Heart right ventricle (tissue), 16 donors: ENCODE measurements around the gene MGST3. TPM values are rescaled to one million over a fixed set of nuclear protein-coding genes. Genes with fewer than 3 reads are reported as not detected.
"Not testable (repeated sequence)": the region's sequence is repeated elsewhere in the genome, so short reads cannot be mapped to it uniquely, and the experiment has no call there.

Experiments
- ATAC-seq, 8 donors: fragments of 200-7000 bp; cut with Tn5 transposase; one replicate each; pipeline ENCODE4 v1.9.1; 2020; ENCODE audit warnings: mild to moderate bottlenecking in 8 of 8, moderate library complexity in 8 of 8, moderate number of reproducible peaks in 1 of 8
- DNase-seq, 2 donors: peaks; one replicate each; pipeline ENCODE4 v3.0.0-alpha.2; 2020
- H3K27ac ChIP-seq, 10 donors: fragments of 200-600 bp; sonication (generic) in 2 of 10; one replicate each; pipeline versions ENCODE4 v1.5.0 to v1.8.0; 2020 to 2022; ENCODE audit warnings: mild to moderate bottlenecking in 3 of 10
- H3K27me3 ChIP-seq, 7 donors: fragments of 200-600 bp; one replicate each; pipeline ENCODE4 v1.8.0; 2021 to 2022; ENCODE audit warnings: mild to moderate bottlenecking in 2 of 7
- H3K36me3 ChIP-seq, 9 donors: fragments of 200-600 bp; sonication (generic) in 1 of 9; one replicate each; pipeline versions ENCODE4 v1.5.0 to v1.8.0; 2020 to 2022; ENCODE audit warnings: mild to moderate bottlenecking in 2 of 9
- H3K4me1 ChIP-seq, 9 donors: fragments of 200-600 bp; sonication (generic) in 1 of 9; one replicate each; pipeline versions ENCODE4 v1.5.0 to v1.8.0; 2020 to 2022; ENCODE audit warnings: mild to moderate bottlenecking in 4 of 9
- H3K4me3 ChIP-seq, 10 donors: fragments of 200-600 bp; sonication (generic) in 2 of 10; one replicate each; pipeline versions ENCODE4 v1.5.0 to v1.8.0; 2020 to 2022; ENCODE audit warnings: mild to moderate bottlenecking in 7 of 10, moderate library complexity in 2 of 10
- H3K9me3 ChIP-seq, 11 donors: fragments of 200-600 bp in 10 of 11; sonication (generic) in 2 of 11; one replicate each; pipeline versions ENCODE4 v1.5.0 to v1.8.0; 2013 to 2022; ENCODE audit warnings: mild to moderate bottlenecking in 2 of 11, control low read depth in 1 of 11, moderate library complexity in 1 of 11
- CTCF ChIP-seq, 9 donors: fragments of 200-600 bp; sonication (generic) in 2 of 9; IDR thresholded peaks; one replicate each; pipeline versions ENCODE4 v1.5.0 to v1.8.0; 2021 to 2022; ENCODE audit warnings: antibody characterized with exemption in 9 of 9, mild to moderate bottlenecking in 5 of 9, moderate library complexity in 1 of 9
- WGBS, 2 donors: extraction: QIAGEN DNeasy Blood & Tissue Kit; methylation state at CpG; one replicate each; pipeline ENCODE4 v1.1.7; 2013; ENCODE audit warnings: inconsistent platforms in 1 of 2; 5-methylcytosine and 5-hydroxymethylcytosine counted together
- intact Hi-C, 10 donors: fragments of 100-400 bp; cut with DNase I; formaldehyde crosslinking; loops; one replicate each; pipeline versions ENCODE4 v1.11.1 to v1.14.2; 2022
- polyA plus RNA-seq, 2 donors: library from polyadenylated mRNA; stranded (reverse); fragments of 200-250 nt; gene quantifications; one replicate each; pipeline ENCODE4 v1.2.3, GENCODE V29; 2013
- total RNA-seq, 10 donors: library from RNA; stranded (reverse); fragmentation: NEBNext Ultra II Directional in 3 of 10; extraction: Animal tissue kit (Norgen Biotek cat#: 25700) in 3 of 10; gene quantifications; one replicate each; pipeline versions ENCODE4 v1.2.1 to v1.2.4, GENCODE V29; 2021 to 2023
- donor health status: Arrhythmogenic right ventricular cardiomyopathy.
- donor health status: ischemic (EF 13 %, LVEDD 7.1; RV severe dilation, severe dysfunction).
- donor health status: healthy with polysubstance abuse.
- donor health status: DM: no; HTN: yes; CAD: no.
- donor health status: DM: no; HTN: no; CAD: no.
- donor health status: ischemic (EF 25% LVEDD 6.9; RV normal size, moderate dysfunction).
- donor health status: ischemic (EF 25% LVEDD 5.7; RV mildly dilated, moderate dysfunction).
- donor health status: healthy.
- donor health status: DM: yes; HTN: yes; CAD: no.
- donor health status: Ischemic cardiomyopathy.
- donor health status: ischemic (EF 35%, LVEDD 5.7; RV mildly dilated, moderate dysfunction).
- donor health status: nonischemic (EF 11% LVEDD 7.7; RV severe dilation, severe dysfunction).
- donor health status: DM: yes; HTN: yes; CAD: no.
- donor health status: PGD.
- donor health status: ischemic (EF 29% LVEDD 5.4; RV normal size, mild dysfunction).
- donor health status: nonischemic (EF 23%, LVEDD 6.1; RV moderate dilation, normal function).

The MGST3 gene
- total and polyA plus RNA-seq, 12 donors = 425 to 1,002 (median 838) TPM

- DNase-seq (no peak), ATAC-seq (no peak)
- Histone ChIP-seq H3K27ac (peak overlapping the region in 2 of 10 donors; percentile 2 to 3), H3K4me1 (peaks cover 4 to 82% (median 70%) of the 10 kb centered on the region in 9 donors), H3K9me3 (no peaks in the 10 kb centered on the region), H3K4me3 (no peak overlapping the region), H3K27me3 (no peaks in the 10 kb centered on the region), H3K36me3 (peaks cover 0 to 47% (median 0%) of the 10 kb centered on the region in 9 donors)
- intact Hi-C loops = loop anchor here in 1 of 10 donors (10.0 kb wide), 1 partner anchor 129 kb away; the partner anchor contains the start of gene TMCO1
- no peak for TF ChIP-seq CTCF (IDR thresholded peaks at IDR 0.05)
- WGBS, 2 donors = 43% methylated on average over 2 of the region's 2 CpGs
These were observed 4.3 kb downstream of the MGST3 start for GRCh38 chr1:165635329-165635728.

- peaks cover 4 to 86% (median 74%) of the 10 kb centered on the region in 9 donors for H3K4me1 ChIP-seq
- H3K9me3 ChIP-seq = no peaks in the 10 kb centered on the region
- intact Hi-C loops = loop anchor here in 1 of 10 donors (10.0 kb wide), 1 partner anchor 129 kb away; the partner anchor contains the start of gene TMCO1
These were observed 4.8 kb downstream of the MGST3 start for GRCh38 chr1:165635823-165636222.

GRCh38 chr1:165637427-165637826, 6.4 kb downstream of the MGST3 start:
- Histone ChIP-seq H3K27me3 (no peaks in the 10 kb centered on the region), H3K9me3 (no peaks in the 10 kb centered on the region), H3K27ac (peak overlapping the region in 9 of 10 donors; percentile 28 to 80 (median 57)), H3K4me3 (no peak overlapping the region), H3K4me1 (peaks cover 4 to 98% (median 90%) of the 10 kb centered on the region in 9 donors), H3K36me3 (peaks cover 0 to 57% (median 0%) of the 10 kb centered on the region in 9 donors)
- TF ChIP-seq CTCF (IDR thresholded peaks at IDR 0.05) = no peak
- ATAC-seq (peak in 7 of 8 donors; percentile 21 to 83 (median 34)), DNase-seq (no peak)
- 25 to 27% methylated on average over 1 of the region's 1 CpG for WGBS, 2 donors
- intact Hi-C loops = loop anchor here in 1 of 10 donors (10.0 kb wide), 1 partner anchor 127 kb away; the partner anchor contains the start of gene TMCO1

More at GRCh38 chr1:165635823-165636222, 4.8 kb downstream of the MGST3 start:
- no peak for ATAC-seq
- TF ChIP-seq CTCF (IDR thresholded peaks at IDR 0.05) = no peak
- no peak for DNase-seq
- peak overlapping the region in 2 of 10 donors; percentile 9 to 80 for H3K27ac ChIP-seq
- WGBS, 2 donors = 42 to 45% methylated on average over 2 of the region's 2 CpGs
- H3K36me3 ChIP-seq = peaks cover 0 to 52% (median 0%) of the 10 kb centered on the region in 9 donors
- no peak overlapping the region for H3K4me3 ChIP-seq
- H3K27me3 ChIP-seq = no peaks in the 10 kb centered on the region

GRCh38 chr1:165638211-165638610, 7.2 kb downstream of the MGST3 start:
- H3K4me3 ChIP-seq, ATAC-seq, H3K9me3 ChIP-seq, H3K27me3 ChIP-seq, DNase-seq: not testable (repeated sequence)
- intact Hi-C loops = loop anchor here in 1 of 10 donors (10.0 kb wide), 1 partner anchor 127 kb away; the partner anchor contains the start of gene TMCO1
- H3K27ac ChIP-seq = peak overlapping the region in 9 of 10 donors; percentile 20 to 80 (median 57)
- WGBS, 2 donors = 79 to 82% methylated on average over 7 of the region's 7 CpGs
- peaks cover 4 to 99% (median 89%) of the 10 kb centered on the region in 9 donors for H3K4me1 ChIP-seq
- peaks cover 0 to 57% (median 0%) of the 10 kb centered on the region in 9 donors for H3K36me3 ChIP-seq
